GM23338 (cell line): ENCODE results near the gene NPHP4. TPM values are rescaled to one million over a fixed set of nuclear protein-coding genes. Genes with fewer than 3 reads are reported as not detected.

Experiments used
- ATAC-seq: fragments of 200-7000 bp; cut with Tn5 transposase; 3 replicates; pipeline ENCODE4 v1.9.1; 2020
- DNase-seq: peaks from one replicate; pipeline ENCODE4 v3.0.0-alpha.2; 2015; ENCODE audit warnings: low spot score
- H2AFZ ChIP-seq: fragments of 200-600 bp; sonication (generic); 2 replicates; pipeline ENCODE4 v1.8.0; 2016; ENCODE audit warnings: antibody characterized with exemption, mild to moderate bottlenecking, moderate library complexity
- H3F3A ChIP-seq: fragments of 200-600 bp; sonication (generic); replicated peaks from 2 replicates; pipeline ENCODE4 v1.8.0; 2017; ENCODE audit warnings: antibody characterized with exemption, mixed run types, low read depth
- H3K27ac ChIP-seq: fragments of 200-600 bp; sonication (generic); 2 replicates; pipeline ENCODE4 v1.6.1; 2016; ENCODE audit warnings: low read depth
- H3K27me3 ChIP-seq: fragments of 200-600 bp; sonication (generic); 2 replicates; pipeline ENCODE4 v1.8.0; 2016; ENCODE audit warnings: mild to moderate bottlenecking, mixed run types, moderate library complexity; ENCODE audit not compliant: insufficient read depth
- H3K36me3 ChIP-seq: fragments of 200-600 bp; sonication (generic); 2 replicates; pipeline ENCODE4 v1.8.0; 2016; ENCODE audit warnings: mild to moderate bottlenecking; ENCODE audit not compliant: insufficient read depth
- H3K4me1 ChIP-seq: fragments of 200-600 bp; sonication (generic); 2 replicates; pipeline ENCODE4 v1.8.0; 2016; ENCODE audit warnings: mild to moderate bottlenecking, moderate library complexity; ENCODE audit not compliant: insufficient read depth
- H3K4me2 ChIP-seq: fragments of 200-600 bp; sonication (generic); 2 replicates; pipeline ENCODE4 v1.7.1; 2017; ENCODE audit warnings: mixed run types
- H3K4me3 ChIP-seq: fragments of 200-600 bp; sonication (generic); 2 replicates; pipeline ENCODE4 v1.6.1; 2016; ENCODE audit warnings: mixed run types
- H3K79me2 ChIP-seq: fragments of 200-600 bp; sonication (generic); replicated peaks from 2 replicates; pipeline ENCODE4 v1.8.0; 2017; ENCODE audit warnings: mild to moderate bottlenecking; ENCODE audit not compliant: insufficient read depth
- H3K9me2 ChIP-seq: fragments of 200-600 bp; sonication (generic); 2 replicates; pipeline ENCODE4 v1.8.0; 2017; ENCODE audit not compliant: insufficient read depth
- H4K20me1 ChIP-seq: fragments of 200-600 bp; sonication (generic); replicated peaks from 2 replicates; pipeline ENCODE4 v1.8.0; 2017; ENCODE audit warnings: mild to moderate bottlenecking; ENCODE audit not compliant: insufficient read depth
- H3K27ac Mint-ChIP-seq: 2 replicates; pipeline ENCODE4 v1.8.0; 2020; ENCODE audit warnings: inconsistent platforms, mild to moderate bottlenecking, moderate library complexity, mixed read lengths
- H3K27me3 Mint-ChIP-seq: 3 replicates; pipeline ENCODE4 v1.8.0; 2022; ENCODE audit warnings: low read depth, mild to moderate bottlenecking, moderate library complexity, mixed read lengths, inconsistent platforms; ENCODE audit not compliant: insufficient read depth, poor library complexity
- H3K36me3 Mint-ChIP-seq: 3 replicates; pipeline ENCODE4 v1.8.0; 2021; ENCODE audit warnings: low read depth, mild to moderate bottlenecking, inconsistent platforms, moderate library complexity, mixed read lengths
- H3K4me1 Mint-ChIP-seq: 3 replicates; pipeline ENCODE4 v1.8.0; 2020; ENCODE audit warnings: mild to moderate bottlenecking, inconsistent platforms, mixed read lengths
- H3K4me3 Mint-ChIP-seq: 3 replicates; pipeline ENCODE4 v1.8.0; 2021; ENCODE audit warnings: moderate library complexity, mild to moderate bottlenecking, inconsistent platforms, mixed read lengths
- H3K9me3 Mint-ChIP-seq: 3 replicates; pipeline ENCODE4 v1.8.0; 2020; ENCODE audit warnings: moderate library complexity, mild to moderate bottlenecking, inconsistent platforms, mixed read lengths
- CREB1 ChIP-seq: fragments of 250-450 bp; sonication (Bioruptor Pico); IDR thresholded peaks from 2 replicates; pipeline ENCODE4 v1.5.0; 2020; ENCODE audit warnings: low read depth, mild to moderate bottlenecking, moderate library complexity
- CTCF ChIP-seq, 2 experiments: fragments of 200-600 bp in 1 of 2; sonication (generic) in 1 of 2; conservative IDR thresholded peaks; 2 replicates each; pipeline versions ENCODE4 v1.5.1 to v1.6.1; 2016 to 2017; ENCODE audit warnings: antibody characterized with exemption in 2 of 2, low read depth in 2 of 2, mild to moderate bottlenecking in 2 of 2, moderate library complexity in 1 of 2
- EZH2 ChIP-seq: fragments of 200-600 bp; sonication (generic); IDR thresholded peaks from one replicate; pipeline ENCODE4 v1.8.0; 2017; ENCODE audit warnings: antibody characterized with exemption, mild to moderate bottlenecking, low read depth; ENCODE audit not compliant: unreplicated experiment
- EZH2phosphoT487 ChIP-seq: fragments of 200-600 bp; sonication (generic); IDR thresholded peaks from one replicate; pipeline ENCODE4 v1.8.1; 2018; ENCODE audit warnings: antibody characterized with exemption; ENCODE audit not compliant: unreplicated experiment
- JUNB ChIP-seq: IDR thresholded peaks from one replicate; pipeline ENCODE4 v1.6.1; 2016; ENCODE audit warnings: antibody characterized with exemption; ENCODE audit not compliant: unreplicated experiment
- NANOG ChIP-seq: IDR thresholded peaks from 2 replicates; pipeline ENCODE4 v1.6.1; 2016; ENCODE audit warnings: antibody characterized with exemption, borderline replicate concordance
- POLR2AphosphoS5 ChIP-seq: IDR thresholded peaks from 2 replicates; pipeline ENCODE4 v1.6.1; 2016; ENCODE audit warnings: antibody characterized with exemption, low read depth
- STAT1 ChIP-seq: IDR thresholded peaks from one replicate; pipeline ENCODE4 v1.6.1; 2016; ENCODE audit warnings: antibody characterized with exemption; ENCODE audit not compliant: unreplicated experiment
- ZNF114 ChIP-seq: fragments of 250-450 bp; sonication (Bioruptor Pico); IDR thresholded peaks from 2 replicates; pipeline ENCODE4 v1.5.0; 2020; ENCODE audit warnings: mild to moderate bottlenecking, moderate library complexity
- ZNF331 ChIP-seq: fragments of 250-450 bp; sonication (Bioruptor Pico); IDR thresholded peaks from 2 replicates; pipeline ENCODE4 v1.5.0; 2020; ENCODE audit warnings: low read depth, mild to moderate bottlenecking, moderate library complexity
- ZNF462 ChIP-seq: fragments of 250-450 bp; sonication (Bioruptor Pico); IDR thresholded peaks from 2 replicates; pipeline ENCODE4 v1.5.0; 2020; ENCODE audit warnings: mild to moderate bottlenecking, moderate library complexity
- polyA plus RNA-seq: library from polyadenylated mRNA; unstranded; fragments of >200 nt; fragmentation: Nextera tagmentation; extraction: Ambion mirVana; gene quantifications from 2 replicates; pipeline ENCODE4 v1.2.1, GENCODE V29; 2016
- total RNA-seq: library from RNA; depleted of rRNA; stranded (reverse); fragments of >200 nt; shearing (Covaris generic); gene quantifications from 2 replicates; pipeline ENCODE4 v1.2.3, GENCODE V29; 2014
- TF ChIP-seq, protein P1 (sequence below): IDR thresholded peaks from 2 replicates; pipeline ENCODE4 v1.6.1; 2016; ENCODE audit warnings: antibody characterized with exemption
- TF ChIP-seq, protein P2 (sequence below): IDR thresholded peaks from one replicate; pipeline ENCODE4 v1.6.1; 2018; ENCODE audit warnings: antibody characterized with exemption; ENCODE audit not compliant: unreplicated experiment

NPHP4 gene
- total and polyA plus RNA-seq, 2 experiments from 2014 or later = 2.5 to 12.4 TPM

- H3K27ac Mint-ChIP-seq = no peak overlapping the region
- no peak for ATAC-seq
Measured at GRCh38 chr1:5977494-5978444, 14.5 kb downstream of the NPHP4 start.

More at GRCh38 chr1:5977494-5978444, 14.5 kb downstream of the NPHP4 start:
- no peaks in the 10 kb centered on the region for H3K9me2 ChIP-seq
- TF ChIP-seq STAT1 (no peak), JUNB (no peak), ZNF331 (no peak), ZNF462 (CRISPR knock-in tag) (no peak), EZH2 (no peak), CTCF (conservative IDR thresholded peaks at IDR 0.05; ENCODE audit: low read depth in 2 of 2) (no peak), EZH2phosphoT487 (no peak), POLR2AphosphoS5 (no peak), CREB1 (no peak), ZNF114 (CRISPR knock-in tag) (no peak), NANOG (no peak)
- TF ChIP-seq, protein P1, sequence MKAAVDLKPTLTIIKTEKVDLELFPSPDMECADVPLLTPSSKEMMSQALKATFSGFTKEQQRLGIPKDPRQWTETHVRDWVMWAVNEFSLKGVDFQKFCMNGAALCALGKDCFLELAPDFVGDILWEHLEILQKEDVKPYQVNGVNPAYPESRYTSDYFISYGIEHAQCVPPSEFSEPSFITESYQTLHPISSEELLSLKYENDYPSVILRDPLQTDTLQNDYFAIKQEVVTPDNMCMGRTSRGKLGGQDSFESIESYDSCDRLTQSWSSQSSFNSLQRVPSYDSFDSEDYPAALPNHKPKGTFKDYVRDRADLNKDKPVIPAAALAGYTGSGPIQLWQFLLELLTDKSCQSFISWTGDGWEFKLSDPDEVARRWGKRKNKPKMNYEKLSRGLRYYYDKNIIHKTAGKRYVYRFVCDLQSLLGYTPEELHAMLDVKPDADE = no peak
- TF ChIP-seq, protein P2, sequence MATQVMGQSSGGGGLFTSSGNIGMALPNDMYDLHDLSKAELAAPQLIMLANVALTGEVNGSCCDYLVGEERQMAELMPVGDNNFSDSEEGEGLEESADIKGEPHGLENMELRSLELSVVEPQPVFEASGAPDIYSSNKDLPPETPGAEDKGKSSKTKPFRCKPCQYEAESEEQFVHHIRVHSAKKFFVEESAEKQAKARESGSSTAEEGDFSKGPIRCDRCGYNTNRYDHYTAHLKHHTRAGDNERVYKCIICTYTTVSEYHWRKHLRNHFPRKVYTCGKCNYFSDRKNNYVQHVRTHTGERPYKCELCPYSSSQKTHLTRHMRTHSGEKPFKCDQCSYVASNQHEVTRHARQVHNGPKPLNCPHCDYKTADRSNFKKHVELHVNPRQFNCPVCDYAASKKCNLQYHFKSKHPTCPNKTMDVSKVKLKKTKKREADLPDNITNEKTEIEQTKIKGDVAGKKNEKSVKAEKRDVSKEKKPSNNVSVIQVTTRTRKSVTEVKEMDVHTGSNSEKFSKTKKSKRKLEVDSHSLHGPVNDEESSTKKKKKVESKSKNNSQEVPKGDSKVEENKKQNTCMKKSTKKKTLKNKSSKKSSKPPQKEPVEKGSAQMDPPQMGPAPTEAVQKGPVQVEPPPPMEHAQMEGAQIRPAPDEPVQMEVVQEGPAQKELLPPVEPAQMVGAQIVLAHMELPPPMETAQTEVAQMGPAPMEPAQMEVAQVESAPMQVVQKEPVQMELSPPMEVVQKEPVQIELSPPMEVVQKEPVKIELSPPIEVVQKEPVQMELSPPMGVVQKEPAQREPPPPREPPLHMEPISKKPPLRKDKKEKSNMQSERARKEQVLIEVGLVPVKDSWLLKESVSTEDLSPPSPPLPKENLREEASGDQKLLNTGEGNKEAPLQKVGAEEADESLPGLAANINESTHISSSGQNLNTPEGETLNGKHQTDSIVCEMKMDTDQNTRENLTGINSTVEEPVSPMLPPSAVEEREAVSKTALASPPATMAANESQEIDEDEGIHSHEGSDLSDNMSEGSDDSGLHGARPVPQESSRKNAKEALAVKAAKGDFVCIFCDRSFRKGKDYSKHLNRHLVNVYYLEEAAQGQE = no peak
- H3K4me2 ChIP-seq = no peak overlapping the region
- no peak overlapping the region for H3K27ac ChIP-seq
- H3F3A ChIP-seq = 0 out of 2 replicates have a peak, but pooled peaks cover 4% of the 10 kb centered on the region
- H3K27me3 Mint-ChIP-seq = peaks cover 21% of the 10 kb centered on the region
- H3K27me3 ChIP-seq = no peaks in the 10 kb centered on the region
- H4K20me1 ChIP-seq = no peaks in the 10 kb centered on the region; the same call in 1 of the 2 replicates
- peaks cover 18% of the 10 kb centered on the region for H3K4me1 Mint-ChIP-seq
- H3K9me3 Mint-ChIP-seq = peaks cover 17% of the 10 kb centered on the region; the same call in 2 of the 3 replicates
- H3K36me3 Mint-ChIP-seq = peaks cover 24% of the 10 kb centered on the region
- H3K36me3 ChIP-seq = no peaks in the 10 kb centered on the region
- H3K79me2 ChIP-seq = no peaks in the 10 kb centered on the region
- no peak overlapping the region for H3K4me3 Mint-ChIP-seq
- DNase-seq = no peak
- H2AFZ ChIP-seq = no peak overlapping the region
- peaks cover 8% of the 10 kb centered on the region for H3K4me1 ChIP-seq
- H3K4me3 ChIP-seq = no peak overlapping the region
